GM12873 (cell line): ENCODE data around the gene PPP1R14B.

Source experiments
- CTCF ChIP-seq: IDR thresholded peaks from 2 replicates; pipeline ENCODE4 v1.5.1; 2012; ENCODE audit warnings: low read depth, mild to moderate bottlenecking, moderate library complexity, low read length, control low read depth; ENCODE audit not compliant: insufficient read depth; ENCODE audit errors: missing control alignments

PPP1R14B gene

GRCh38 chr11:64201543-64201942 is 45.2 kb downstream of the PPP1R14B start:
- no peak for TF ChIP-seq CTCF

- no peak for TF ChIP-seq CTCF
These were observed 48.2 kb downstream of the PPP1R14B start for GRCh38 chr11:64198511-64198910.

GRCh38 chr11:64196626-64197025 is 50.1 kb downstream of the PPP1R14B start:
- no peak for TF ChIP-seq CTCF
